ENCODE data around the gene UBXN4. TPM values are rescaled to one million over a fixed set of nuclear protein-coding genes. Genes with fewer than 3 reads are reported as not detected.

UBXN4 gene
- total and polyA plus RNA-seq, 4 donors: 79.0 to 112 (median 102) TPM

GRCh38 chr2:135831180-135831812 is 89.6 kb downstream of the UBXN4 start:
- no peak for DNase-seq (ENCODE audit: low read depth in 4 of 6, low spot score in 6 of 6)
- WGBS (ENCODE audit: insufficient coverage): 85% methylated on average over 13 of the region's 14 CpGs
- H3K27ac ChIP-seq (ENCODE audit: low read depth, low read length): no peak overlapping the region
- H3K4me3 ChIP-seq (ENCODE audit: low read depth, low read length): no peak overlapping the region
- no peaks in the 10 kb centered on the region for H3K27me3 ChIP-seq (ENCODE audit: control insufficient read depth, insufficient read depth, low read length)
- no peaks in the 10 kb centered on the region for H3K9me3 ChIP-seq (ENCODE audit: control insufficient read depth, insufficient read depth, low read length)
- H3K36me3 ChIP-seq (ENCODE audit: control insufficient read depth, insufficient read depth, low read length): no peaks in the 10 kb centered on the region
- H3K4me1 ChIP-seq (ENCODE audit: control insufficient read depth, insufficient read depth, low read length): peaks cover 2% of the 10 kb centered on the region

DNA sequence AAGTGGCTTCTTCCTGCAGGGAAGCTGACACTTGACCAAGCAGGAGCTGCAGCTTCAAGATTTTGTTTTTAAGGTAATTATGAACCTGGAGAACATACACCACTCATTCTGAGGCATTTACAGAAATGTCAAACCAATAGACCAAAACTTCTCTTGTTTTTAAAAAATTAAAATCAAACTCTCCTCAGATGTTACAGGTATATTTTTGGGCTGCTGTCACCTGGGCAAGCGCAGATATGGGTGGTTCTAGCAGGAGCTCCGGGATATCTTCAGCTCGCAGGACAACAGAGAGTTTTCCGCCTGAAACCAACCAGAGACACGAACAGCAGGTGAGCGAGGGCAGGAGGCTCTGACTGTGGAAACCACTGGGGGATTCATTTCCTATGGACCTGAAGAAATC is 91.2 kb downstream of the UBXN4 start:
- 94% methylated on average over 3 of the region's 6 CpGs for WGBS (ENCODE audit: insufficient coverage)
- Histone ChIP-seq H3K27me3 (ENCODE audit: control insufficient read depth, insufficient read depth, low read length) (no peaks in the 10 kb centered on the region), H3K4me1 (ENCODE audit: control insufficient read depth, insufficient read depth, low read length) (peaks cover 2% of the 10 kb centered on the region), H3K9me3 (ENCODE audit: control insufficient read depth, insufficient read depth, low read length) (no peaks in the 10 kb centered on the region), H3K36me3 (ENCODE audit: control insufficient read depth, insufficient read depth, low read length) (no peaks in the 10 kb centered on the region), H3K27ac (ENCODE audit: low read depth, low read length) (no peak overlapping the region), H3K4me3 (ENCODE audit: low read depth, low read length) (no peak overlapping the region)
- no peak for DNase-seq (ENCODE audit: low read depth in 4 of 6, low spot score in 6 of 6)

Small RNAs within 50 kb of the gene (small RNA-seq; reads per million reads assigned to genes)
- not detected for gene RF00019 (ENCODE audit: low replicate concordance)

Other genes starting within 250 kb of the UBXN4 start
- gene ZRANB3, start 210.6 kb upstream of the UBXN4 start, total RNA-seq: 10 to 100 TPM; 10.6 to 13.9 TPM
- 1 to 10 TPM; 3.9 to 4.6 TPM for gene ZRANB3, start 210.6 kb upstream of the UBXN4 start, polyA plus RNA-seq (ENCODE audit: insufficient read length in 2 of 2)
- 10 to 100 TPM; 23.0 to 31.2 TPM for gene R3HDM1, start 210.4 kb upstream of the UBXN4 start, total RNA-seq
- gene R3HDM1, start 210.4 kb upstream of the UBXN4 start, polyA plus RNA-seq (ENCODE audit: insufficient read length in 2 of 2): 10 to 100 TPM; 54.1 to 55.0 TPM
- gene LCT, start 95.3 kb downstream of the UBXN4 start, total RNA-seq: under 1 TPM; 0.06 to 0.10 TPM
- gene LCT, start 95.3 kb downstream of the UBXN4 start, polyA plus RNA-seq (ENCODE audit: insufficient read length in 2 of 2): under 1 TPM; 0.06 to 0.08 TPM
- gene MCM6, start 134.6 kb downstream of the UBXN4 start, total RNA-seq: 10 to 100 TPM; 19.2 to 20.8 TPM
- gene MCM6, start 134.6 kb downstream of the UBXN4 start, polyA plus RNA-seq (ENCODE audit: insufficient read length in 2 of 2): 10 to 100 TPM; 30.9 to 33.8 TPM
- gene DARS1, start 243.8 kb downstream of the UBXN4 start, total RNA-seq: 10 to 100 TPM; 75.6 to 93.7 TPM
- gene DARS1, start 243.8 kb downstream of the UBXN4 start, polyA plus RNA-seq (ENCODE audit: insufficient read length in 2 of 2): 100 to 1,000 TPM in 1 of 2 donors, 10 to 100 TPM in 1; 97.4 to 115 TPM

All from spinal cord (tissue), 10 donors.